A673 (cell line): ENCODE data around the gene SDCCAG8.

Experiments used
- CTCF ChIP-seq: fragments of 300-800, 200-600 bp; sonication (generic); conservative IDR thresholded peaks from 2 replicates; pipeline ENCODE4 v1.5.1; 2017; ENCODE audit warnings: low read depth, mild to moderate bottlenecking, antibody characterized with exemption, low read length, moderate library complexity, mixed read lengths
- EZH2 ChIP-seq: fragments of 200-600 bp; sonication (generic); IDR thresholded peaks from 2 replicates; pipeline ENCODE4 v1.6.1; 2017; ENCODE audit warnings: borderline replicate concordance, low read depth, mild to moderate bottlenecking, mixed read lengths, antibody characterized with exemption, low read length; ENCODE audit not compliant: poor library complexity, severe bottlenecking

- TF ChIP-seq EZH2 (no peak), CTCF (no peak)
Measured at GRCh38 chr1:243316366-243316989, 60.6 kb downstream of the SDCCAG8 start.
